Keratinocyte (primary cell): Measurements from ENCODE around the gene TRIM63. TPM values are rescaled to one million over a fixed set of nuclear protein-coding genes. Genes with fewer than 3 reads are reported as not detected.

ENCODE experiments used
- DNase-seq: peaks from one replicate; pipeline ENCODE4 v3.0.0-alpha.2; 2011; ENCODE audit warnings: low read depth, missing footprints, low spot score
- FAIRE-seq: peaks from 2 replicates; lab custom pipeline; 2011; peaks lifted over from hg19 to GRCh38; lab: Jason Lieb, UNC
- H2AFZ ChIP-seq: 2 replicates; pipeline ENCODE4 v1.6.0; 2012; ENCODE audit warnings: low read length, control low read depth, inconsistent platforms; ENCODE audit not compliant: control insufficient read depth
- H3K27ac ChIP-seq: 2 replicates; pipeline ENCODE4 v1.5.1; 2011; ENCODE audit warnings: low read length; ENCODE audit not compliant: control insufficient read depth, insufficient read depth
- H3K27me3 ChIP-seq: 3 replicates; pipeline ENCODE4 v1.6.0; 2011; ENCODE audit warnings: low read length; ENCODE audit not compliant: control insufficient read depth, insufficient read depth; ENCODE audit errors: extremely low read depth
- H3K36me3 ChIP-seq, 2 experiments: 2 replicates in 1 of 2; 3 replicates in 1 of 2; pipeline ENCODE4 v1.5.1; 2011; ENCODE audit warnings: low read length in 2 of 2, mild to moderate bottlenecking in 1 of 2; ENCODE audit not compliant: control insufficient read depth in 2 of 2, insufficient read depth in 2 of 2; ENCODE audit errors: extremely low read depth in 1 of 2
- H3K4me1 ChIP-seq: 3 replicates; pipeline ENCODE4 v1.5.1; 2011; ENCODE audit warnings: low read length; ENCODE audit not compliant: control insufficient read depth, insufficient read depth; ENCODE audit errors: extremely low read depth
- H3K4me2 ChIP-seq: 3 replicates; pipeline ENCODE4 v1.6.0; 2011; ENCODE audit warnings: low read depth, low read length; ENCODE audit not compliant: control insufficient read depth, insufficient read depth; ENCODE audit errors: extremely low read depth
- H3K4me3 ChIP-seq, 3 experiments: fragments of 200-600 bp in 1 of 3; sonication (generic) in 1 of 3; 2 replicates in 2 of 3; 3 replicates in 1 of 3; pipeline ENCODE4 v1.5.1; 2011 to 2016; ENCODE audit warnings: low read length in 3 of 3, mild to moderate bottlenecking in 3 of 3, control low read depth in 2 of 3, inconsistent platforms in 1 of 3, low read depth in 1 of 3, mixed read lengths in 1 of 3, mixed run types in 1 of 3, moderate library complexity in 1 of 3; ENCODE audit not compliant: control insufficient read depth in 2 of 3, insufficient read depth in 2 of 3; ENCODE audit errors: extremely low read depth in 1 of 3
- H3K79me2 ChIP-seq: 2 replicates; pipeline ENCODE4 v1.6.0; 2012; ENCODE audit warnings: low read length; ENCODE audit not compliant: control insufficient read depth, insufficient read depth
- H3K9ac ChIP-seq: 3 replicates; pipeline ENCODE4 v1.6.0; 2011; ENCODE audit warnings: low read length; ENCODE audit not compliant: control insufficient read depth, insufficient read depth; ENCODE audit errors: extremely low read depth
- H3K9me1 ChIP-seq: 3 replicates; pipeline ENCODE4 v1.6.0; 2011; ENCODE audit warnings: low read length; ENCODE audit not compliant: control insufficient read depth, insufficient read depth; ENCODE audit errors: extremely low read depth
- H3K9me3 ChIP-seq: 2 replicates; pipeline ENCODE4 v1.5.1; 2012; ENCODE audit warnings: low read depth, low read length; ENCODE audit not compliant: control insufficient read depth
- H4K20me1 ChIP-seq: 3 replicates; pipeline ENCODE4 v1.6.0; 2011; ENCODE audit warnings: low read length; ENCODE audit not compliant: control insufficient read depth, insufficient read depth; ENCODE audit errors: extremely low read depth
- EZH2 ChIP-seq: IDR thresholded peaks from one replicate; pipeline ENCODE4 v1.6.1; 2012; ENCODE audit warnings: inconsistent platforms, mild to moderate bottlenecking, low read length, moderate library complexity
- dilution Hi-C: fragments of 300-500 bp; cut with MboI; formaldehyde crosslinking; loops from one replicate; pipeline ENCODE4 v1.7.0; 2020; ENCODE audit warnings: low sequenced_read_pairs; ENCODE audit not compliant: extremely low pct_ligation_motif_present
- polyA plus RNA-seq, 5 experiments: library from polyadenylated mRNA; depleted of rRNA in 3 of 5; stranded (reverse) in 3 of 5; stranded (forward) in 1 of 5; unstranded in 1 of 5; fragments of >200 nt; gene quantifications; 1 replicate in 1 of 5; 2 replicates in 3 of 5; 3 replicates in 1 of 5; pipeline versions ENCODE4 v1.2.1 to v1.2.3, GENCODE V29; 2011 to 2012; ENCODE audit warnings: missing spikeins in 2 of 5, low read depth in 1 of 5, low replicate concordance in 1 of 5
- small RNA-seq, 3 experiments: library from RNA; depleted of rRNA; stranded (forward); fragments of <200 nt; gene quantifications; one replicate each; pipeline ENCODE3, GENCODE V24; 2012; ENCODE audit warnings: low read depth in 3 of 3, low replicate concordance in 1 of 3; ENCODE audit not compliant: insufficient read length in 3 of 3
- TF ChIP-seq, protein P1 (sequence below), 3 experiments: IDR thresholded peaks in 1 of 3; conservative IDR thresholded peaks in 1 of 3; optimal IDR thresholded peaks in 1 of 3; 2 replicates in 2 of 3; 3 replicates in 1 of 3; pipeline versions ENCODE3 to v1.5.1; 2011; ENCODE audit warnings: low read length in 3 of 3, mild to moderate bottlenecking in 3 of 3, moderate library complexity in 2 of 3, control low read depth in 1 of 3, inconsistent platforms in 1 of 3; ENCODE audit not compliant: insufficient read depth in 2 of 3; ENCODE audit errors: extremely low read depth in 1 of 3

Gene TRIM63
- polyA plus RNA-seq, 1 donor (not counting 4 experiments of a cell fraction or from before 2014, with no cell fraction given), result not detected

GRCh38 chr1:26003262-26003661, 64.2 kb downstream of the TRIM63 start:
- no peak for TF ChIP-seq EZH2
- TF ChIP-seq, protein P1, sequence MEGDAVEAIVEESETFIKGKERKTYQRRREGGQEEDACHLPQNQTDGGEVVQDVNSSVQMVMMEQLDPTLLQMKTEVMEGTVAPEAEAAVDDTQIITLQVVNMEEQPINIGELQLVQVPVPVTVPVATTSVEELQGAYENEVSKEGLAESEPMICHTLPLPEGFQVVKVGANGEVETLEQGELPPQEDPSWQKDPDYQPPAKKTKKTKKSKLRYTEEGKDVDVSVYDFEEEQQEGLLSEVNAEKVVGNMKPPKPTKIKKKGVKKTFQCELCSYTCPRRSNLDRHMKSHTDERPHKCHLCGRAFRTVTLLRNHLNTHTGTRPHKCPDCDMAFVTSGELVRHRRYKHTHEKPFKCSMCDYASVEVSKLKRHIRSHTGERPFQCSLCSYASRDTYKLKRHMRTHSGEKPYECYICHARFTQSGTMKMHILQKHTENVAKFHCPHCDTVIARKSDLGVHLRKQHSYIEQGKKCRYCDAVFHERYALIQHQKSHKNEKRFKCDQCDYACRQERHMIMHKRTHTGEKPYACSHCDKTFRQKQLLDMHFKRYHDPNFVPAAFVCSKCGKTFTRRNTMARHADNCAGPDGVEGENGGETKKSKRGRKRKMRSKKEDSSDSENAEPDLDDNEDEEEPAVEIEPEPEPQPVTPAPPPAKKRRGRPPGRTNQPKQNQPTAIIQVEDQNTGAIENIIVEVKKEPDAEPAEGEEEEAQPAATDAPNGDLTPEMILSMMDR (optimal IDR thresholded peaks at IDR 0.05 in 1 of 3, IDR thresholded peaks at IDR 0.05 in 1 of 3, conservative IDR thresholded peaks at IDR 0.05 in 1 of 3; ENCODE audit: extremely low read depth in 1 of 3, insufficient read depth in 2 of 3, low read length in 3 of 3), result no peak
- Histone ChIP-seq H3K9me1 (no peaks in the 10 kb centered on the region), H3K79me2 (no peaks in the 10 kb centered on the region), H3K36me3 (no peaks in the 10 kb centered on the region), H3K27ac (no peak overlapping the region), H3K4me2 (no peak overlapping the region), H3K27me3 (no peaks in the 10 kb centered on the region), H4K20me1 (no peaks in the 10 kb centered on the region), H3K9ac (no peak overlapping the region), H3K9me3 (no peaks in the 10 kb centered on the region), H2AFZ (no peak overlapping the region), H3K4me3 (no peak overlapping the region), H3K4me1 (peaks cover 9% of the 10 kb centered on the region)
- FAIRE-seq (no peak), DNase-seq (no peak)
- dilution Hi-C loops, result no loop called here

Small RNA genes lying within 50 kb of the gene (small RNA-seq; reads per million reads assigned to genes)
- gene RF00283, result 0 reads per million in 3 experiments
- gene RF00492, result 0 reads per million in 3 experiments

Other genes starting within 250 kb of the TRIM63 start
- gene MTFR1L, start 247.7 kb downstream of the TRIM63 start, polyA plus RNA-seq, result 31.6 to 37.3 TPM (median 32.6 TPM) in 3 replicates
- 6.2 to 9.3 TPM (median 8.0 TPM) in 3 replicates for gene AUNIP, start 208.2 kb downstream of the TRIM63 start, polyA plus RNA-seq
- gene PAQR7, start 191.9 kb downstream of the TRIM63 start, polyA plus RNA-seq, result 14.5 to 32.1 TPM (median 21.7 TPM) in 3 replicates
- gene STMN1, start 161.2 kb downstream of the TRIM63 start, polyA plus RNA-seq, result 16.2 to 96.9 TPM (median 82.8 TPM) in 3 replicates
- gene PAFAH2, start 69.6 kb downstream of the TRIM63 start, polyA plus RNA-seq, result 15.5 to 17.8 TPM (median 15.9 TPM) in 3 replicates
- gene EXTL1, start 45.9 kb downstream of the TRIM63 start, polyA plus RNA-seq, result 0.11 to 0.13 TPM in 2 of 3 replicates, not detected in the other
- not detected in 3 replicates for gene SLC30A2, start 21.5 kb downstream of the TRIM63 start, polyA plus RNA-seq
- 1.1 to 2.8 TPM (median 1.6 TPM) in 3 replicates for gene PDIK1L, start 44.2 kb upstream of the TRIM63 start, polyA plus RNA-seq
- not detected in 3 replicates for gene FAM110D, start 91.4 kb upstream of the TRIM63 start, polyA plus RNA-seq
- not detected in 3 replicates for gene C1orf232, start 101.3 kb upstream of the TRIM63 start, polyA plus RNA-seq
- gene ZNF593, start 102.3 kb upstream of the TRIM63 start, polyA plus RNA-seq, result 26.0 to 45.2 TPM (median 28.1 TPM) in 3 replicates
- gene ZNF593OS, start 104.2 kb upstream of the TRIM63 start, polyA plus RNA-seq, result 0.15 TPM in 1 of 3 replicates, not detected in the others
- gene CNKSR1, start 109.9 kb upstream of the TRIM63 start, polyA plus RNA-seq, result 10.6 to 20.2 TPM (median 12.8 TPM) in 3 replicates
- gene CATSPER4, start 123.0 kb upstream of the TRIM63 start, polyA plus RNA-seq, result 0.04 to 0.06 TPM in 2 of 3 replicates, not detected in the other
- gene CEP85, start 166.6 kb upstream of the TRIM63 start, polyA plus RNA-seq, result 14.8 to 17.0 TPM (median 15.4 TPM) in 3 replicates
- gene SH3BGRL3, start 212.5 kb upstream of the TRIM63 start, polyA plus RNA-seq, result 175 to 234 TPM (median 196 TPM) in 3 replicates
- gene UBXN11, start 239.0 kb upstream of the TRIM63 start, polyA plus RNA-seq, result 5.2 to 6.8 TPM (median 6.6 TPM) in 3 replicates